GM12878 (cell line): ENCODE results near the gene CEP131. TPM values are rescaled to one million over a fixed set of nuclear protein-coding genes. Genes with fewer than 3 reads are reported as not detected.

Source experiments
- ATAC-seq: fragments of 200-7000 bp; cut with Tn5 transposase; 3 replicates; pipeline ENCODE4 v1.9.1; 2020; ENCODE audit warnings: mild to moderate bottlenecking, moderate library complexity
- BruUV-seq: library from RNA; stranded (reverse); fragments of 400-500 nt; replicated peaks from 2 replicates; lab custom pipeline; 2021; lab: Mats Ljungman, UMichigan
- CTCF ChIA-PET: fragments of 300-600 bp; sonication (Branson Sonifier 250); formaldehyde crosslinking; extraction: SDS; loops from one replicate; lab custom pipeline; 2021; ENCODE audit warnings: inconsistent platforms; lab: Yijun Ruan, JAX
- POLR2A ChIA-PET: fragments of 350-600 bp; formaldehyde crosslinking; extraction: SDS; loops from one replicate; lab custom pipeline; 2021; ENCODE audit warnings: inconsistent platforms; lab: Charles Lee
- RAD21 ChIA-PET: fragments of 300-600 bp; sonication (Branson Sonifier 250); formaldehyde crosslinking; loops from one replicate; lab custom pipeline; 2023; ENCODE audit warnings: antibody characterized with exemption; ENCODE audit not compliant: unreplicated experiment; lab: Charles Lee
- SMC1A ChIA-PET: fragments of 300-600 bp; sonication (Branson Sonifier 250); formaldehyde crosslinking; loops from one replicate; lab custom pipeline; 2023; ENCODE audit not compliant: unreplicated experiment, uncharacterized antibody; lab: Charles Lee
- DNase-seq: peaks from one replicate; pipeline ENCODE4 v3.0.0-alpha.2; 2011; ENCODE audit warnings: low read depth, low spot score
- FAIRE-seq: peaks from 3 replicates; lab custom pipeline; 2011; peaks lifted over from hg19 to GRCh38; lab: Jason Lieb, UNC
- H2AFZ ChIP-seq: 2 replicates; pipeline ENCODE4 v1.6.0; 2011; ENCODE audit warnings: low read depth, low read length, control low read depth; ENCODE audit not compliant: control insufficient read depth
- H3K27ac ChIP-seq: 2 replicates; pipeline ENCODE4 v1.5.1; 2011; ENCODE audit warnings: control low read depth; ENCODE audit not compliant: control insufficient read depth, insufficient read depth
- H3K27me3 ChIP-seq, 2 experiments: replicated peaks in 1 of 2; 2 replicates each; pipeline versions ENCODE4 v1.6.0 to v1.6.1; 2011; ENCODE audit warnings: low read length in 1 of 2; ENCODE audit not compliant: control insufficient read depth in 2 of 2, insufficient read depth in 2 of 2
- H3K36me3 ChIP-seq, 2 experiments: 2 replicates each; pipeline ENCODE4 v1.5.1; 2011; ENCODE audit warnings: low read length in 1 of 2; ENCODE audit not compliant: control insufficient read depth in 2 of 2, insufficient read depth in 2 of 2
- H3K4me1 ChIP-seq: 2 replicates; pipeline ENCODE4 v1.6.1; 2011; ENCODE audit warnings: mild to moderate bottlenecking, low read length, moderate library complexity, mixed read lengths; ENCODE audit not compliant: control insufficient read depth, insufficient read depth
- H3K4me2 ChIP-seq: 2 replicates; pipeline ENCODE4 v1.6.0; 2011; ENCODE audit warnings: control low read depth; ENCODE audit not compliant: control insufficient read depth, insufficient read depth
- H3K4me3 ChIP-seq: fragments of 200-600 bp; sonication (generic); 2 replicates; pipeline ENCODE4 v1.5.1; 2016
- H3K79me2 ChIP-seq: 2 replicates; pipeline ENCODE4 v1.6.0; 2011; ENCODE audit warnings: low read length; ENCODE audit not compliant: control insufficient read depth, insufficient read depth
- H3K9ac ChIP-seq: 2 replicates; pipeline ENCODE4 v1.8.0; 2011; ENCODE audit warnings: low read length, control low read depth, mixed read lengths; ENCODE audit not compliant: control insufficient read depth, insufficient read depth
- H3K9me3 ChIP-seq: replicated peaks from 3 replicates; pipeline ENCODE4 v1.5.1; 2011; ENCODE audit warnings: mild to moderate bottlenecking, low read length; ENCODE audit not compliant: control insufficient read depth, insufficient read depth
- H4K20me1 ChIP-seq: 2 replicates; pipeline ENCODE4 v1.6.0; 2011; ENCODE audit not compliant: control insufficient read depth, insufficient read depth
- CHD2 ChIP-seq: IDR thresholded peaks from 2 replicates; pipeline ENCODE4 v1.6.1; 2011; ENCODE audit warnings: low read depth, low read length, improper control_type of control experiment, borderline replicate concordance
- JUND ChIP-seq: IDR thresholded peaks from 2 replicates; pipeline ENCODE4 v1.6.1; 2012; ENCODE audit warnings: low read depth, mild to moderate bottlenecking, low read length, improper control_type of control experiment, moderate library complexity
- SREBF2 ChIP-seq: IDR thresholded peaks from 2 replicates; pipeline ENCODE4 v1.6.1; 2012; ENCODE audit warnings: mild to moderate bottlenecking, low read length
- STAT3 ChIP-seq: IDR thresholded peaks from 2 replicates; pipeline ENCODE4 v1.6.1; 2011; ENCODE audit warnings: low read depth, low read length, improper control_type of control experiment
- TCF3 ChIP-seq: IDR thresholded peaks from 2 replicates; pipeline ENCODE4 v1.6.1; 2012; ENCODE audit warnings: low read depth, mild to moderate bottlenecking, low read length, borderline replicate concordance; ENCODE audit not compliant: insufficient read depth
- WGBS: methylation state at CpG from one replicate; pipeline ENCODE4 v1.1.6; 2016; ENCODE audit warnings: low lambda C conversion rate; ENCODE audit not compliant: insufficient replicate concordance, insufficient coverage; ENCODE audit errors: missing lambda C conversion rate; 5-methylcytosine and 5-hydroxymethylcytosine counted together
- in situ Hi-C: fragments of 300-500 bp; cut with MboI; formaldehyde crosslinking; loops from 9 replicates; pipeline ENCODE4 v1.14.3; 2018; ENCODE audit warnings: mixed read lengths
- intact Hi-C: fragments of 100-400 bp; cut with micrococcal nuclease; formaldehyde crosslinking; loops from one replicate; pipeline ENCODE4 v1.14.2; 2022; ENCODE audit not compliant: unreplicated experiment
- polyA plus RNA-seq, 11 experiments: library from polyadenylated mRNA; depleted of rRNA in 4 of 11; unstranded in 6 of 11; stranded (reverse) in 5 of 11; fragments of >200 nt; fragmentation: Nextera tagmentation in 4 of 11; fragmentation: Illumina TruSeq in 1 of 11; extraction: Ambion mirVana in 4 of 11; extraction: Trizol in 1 of 11; gene quantifications; 1 replicate in 1 of 11; 2 replicates in 10 of 11; pipeline versions ENCODE4 v1.2.1 to v1.2.3, GENCODE V29; 2011 to 2016; ENCODE audit warnings: inconsistent platforms in 2 of 11, missing spikeins in 2 of 11, low read depth in 1 of 11
- total RNA-seq, 4 experiments: library from RNA; depleted of rRNA in 3 of 4; stranded (reverse); fragments of >200 nt in 3 of 4; fragmentation: Illumina TruSeq in 1 of 4; extraction: Trizol in 1 of 4; gene quantifications; 2 replicates each; pipeline versions ENCODE4 v1.2.1 to v1.2.3, GENCODE V29; 2013 to 2021
- TF ChIP-seq, protein P1 (sequence below): IDR thresholded peaks from 2 replicates; pipeline ENCODE4 v1.6.1; 2011; ENCODE audit warnings: borderline replicate concordance, low read depth, mild to moderate bottlenecking, moderate library complexity, low read length; ENCODE audit not compliant: insufficient read depth, poor library complexity, severe bottlenecking
- TF ChIP-seq, protein P2 (sequence below): fragments of 450-650 bp; formaldehyde crosslinking; IDR thresholded peaks from 2 replicates; pipeline ENCODE4 v1.4.0; 2020; ENCODE audit warnings: mild to moderate bottlenecking, moderate library complexity
- TF ChIP-seq, protein P3 (sequence below): fragments of 150-350 bp; IDR thresholded peaks from 2 replicates; pipeline ENCODE4 v1.6.1; 2014; ENCODE audit warnings: mild to moderate bottlenecking, low read depth, low read length
- TF ChIP-seq, protein P4 (sequence below): fragments of 450-650 bp; IDR thresholded peaks from 2 replicates; pipeline ENCODE4 v1.6.1; 2016; ENCODE audit warnings: mild to moderate bottlenecking, moderate library complexity, borderline replicate concordance

CEP131 gene
- total and polyA plus RNA-seq, 10 of the 15 experiments (the other 5 are each of a cell fraction or from before 2014, with no cell fraction given), result 0.05 to 17.3 (median 6.7) TPM

DNA sequence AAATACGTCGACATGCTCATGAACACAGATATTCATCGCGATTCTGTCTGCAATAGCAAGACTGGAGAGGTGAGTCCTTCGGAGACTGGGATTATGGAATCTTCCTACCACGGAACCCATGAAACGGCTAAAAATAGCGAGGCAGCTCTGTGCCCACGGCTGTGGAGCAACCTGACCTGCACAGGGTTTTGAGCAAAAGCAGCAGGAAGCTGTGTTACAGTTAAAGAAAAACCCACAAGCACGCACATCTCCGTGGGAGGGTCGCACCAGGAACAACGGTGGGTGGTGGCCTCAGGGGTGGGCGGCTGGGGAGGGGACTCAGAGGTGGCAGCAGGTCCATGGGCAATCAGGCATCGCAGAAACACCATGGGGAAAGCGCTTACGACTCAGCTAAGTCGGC lies 47.5 kb upstream of the CEP131 start:
- TF ChIP-seq, protein P1, sequence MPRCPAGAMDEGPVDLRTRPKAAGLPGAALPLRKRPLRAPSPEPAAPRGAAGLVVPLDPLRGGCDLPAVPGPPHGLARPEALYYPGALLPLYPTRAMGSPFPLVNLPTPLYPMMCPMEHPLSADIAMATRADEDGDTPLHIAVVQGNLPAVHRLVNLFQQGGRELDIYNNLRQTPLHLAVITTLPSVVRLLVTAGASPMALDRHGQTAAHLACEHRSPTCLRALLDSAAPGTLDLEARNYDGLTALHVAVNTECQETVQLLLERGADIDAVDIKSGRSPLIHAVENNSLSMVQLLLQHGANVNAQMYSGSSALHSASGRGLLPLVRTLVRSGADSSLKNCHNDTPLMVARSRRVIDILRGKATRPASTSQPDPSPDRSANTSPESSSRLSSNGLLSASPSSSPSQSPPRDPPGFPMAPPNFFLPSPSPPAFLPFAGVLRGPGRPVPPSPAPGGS, result no peak
- TF ChIP-seq JUND (no peak), CHD2 (no peak), TCF3 (no peak), STAT3 (no peak), SREBF2 (no peak)
- TF ChIP-seq, protein P2, sequence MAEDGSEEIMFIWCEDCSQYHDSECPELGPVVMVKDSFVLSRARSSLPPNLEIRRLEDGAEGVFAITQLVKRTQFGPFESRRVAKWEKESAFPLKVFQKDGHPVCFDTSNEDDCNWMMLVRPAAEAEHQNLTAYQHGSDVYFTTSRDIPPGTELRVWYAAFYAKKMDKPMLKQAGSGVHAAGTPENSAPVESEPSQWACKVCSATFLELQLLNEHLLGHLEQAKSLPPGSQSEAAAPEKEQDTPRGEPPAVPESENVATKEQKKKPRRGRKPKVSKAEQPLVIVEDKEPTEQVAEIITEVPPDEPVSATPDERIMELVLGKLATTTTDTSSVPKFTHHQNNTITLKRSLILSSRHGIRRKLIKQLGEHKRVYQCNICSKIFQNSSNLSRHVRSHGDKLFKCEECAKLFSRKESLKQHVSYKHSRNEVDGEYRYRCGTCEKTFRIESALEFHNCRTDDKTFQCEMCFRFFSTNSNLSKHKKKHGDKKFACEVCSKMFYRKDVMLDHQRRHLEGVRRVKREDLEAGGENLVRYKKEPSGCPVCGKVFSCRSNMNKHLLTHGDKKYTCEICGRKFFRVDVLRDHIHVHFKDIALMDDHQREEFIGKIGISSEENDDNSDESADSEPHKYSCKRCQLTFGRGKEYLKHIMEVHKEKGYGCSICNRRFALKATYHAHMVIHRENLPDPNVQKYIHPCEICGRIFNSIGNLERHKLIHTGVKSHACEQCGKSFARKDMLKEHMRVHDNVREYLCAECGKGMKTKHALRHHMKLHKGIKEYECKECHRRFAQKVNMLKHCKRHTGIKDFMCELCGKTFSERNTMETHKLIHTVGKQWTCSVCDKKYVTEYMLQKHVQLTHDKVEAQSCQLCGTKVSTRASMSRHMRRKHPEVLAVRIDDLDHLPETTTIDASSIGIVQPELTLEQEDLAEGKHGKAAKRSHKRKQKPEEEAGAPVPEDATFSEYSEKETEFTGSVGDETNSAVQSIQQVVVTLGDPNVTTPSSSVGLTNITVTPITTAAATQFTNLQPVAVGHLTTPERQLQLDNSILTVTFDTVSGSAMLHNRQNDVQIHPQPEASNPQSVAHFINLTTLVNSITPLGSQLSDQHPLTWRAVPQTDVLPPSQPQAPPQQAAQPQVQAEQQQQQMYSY (CRISPR knock-in tag), result no peak
- TF ChIP-seq, protein P3, sequence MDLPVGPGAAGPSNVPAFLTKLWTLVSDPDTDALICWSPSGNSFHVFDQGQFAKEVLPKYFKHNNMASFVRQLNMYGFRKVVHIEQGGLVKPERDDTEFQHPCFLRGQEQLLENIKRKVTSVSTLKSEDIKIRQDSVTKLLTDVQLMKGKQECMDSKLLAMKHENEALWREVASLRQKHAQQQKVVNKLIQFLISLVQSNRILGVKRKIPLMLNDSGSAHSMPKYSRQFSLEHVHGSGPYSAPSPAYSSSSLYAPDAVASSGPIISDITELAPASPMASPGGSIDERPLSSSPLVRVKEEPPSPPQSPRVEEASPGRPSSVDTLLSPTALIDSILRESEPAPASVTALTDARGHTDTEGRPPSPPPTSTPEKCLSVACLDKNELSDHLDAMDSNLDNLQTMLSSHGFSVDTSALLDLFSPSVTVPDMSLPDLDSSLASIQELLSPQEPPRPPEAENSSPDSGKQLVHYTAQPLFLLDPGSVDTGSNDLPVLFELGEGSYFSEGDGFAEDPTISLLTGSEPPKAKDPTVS, result no peak
- TF ChIP-seq, protein P4, sequence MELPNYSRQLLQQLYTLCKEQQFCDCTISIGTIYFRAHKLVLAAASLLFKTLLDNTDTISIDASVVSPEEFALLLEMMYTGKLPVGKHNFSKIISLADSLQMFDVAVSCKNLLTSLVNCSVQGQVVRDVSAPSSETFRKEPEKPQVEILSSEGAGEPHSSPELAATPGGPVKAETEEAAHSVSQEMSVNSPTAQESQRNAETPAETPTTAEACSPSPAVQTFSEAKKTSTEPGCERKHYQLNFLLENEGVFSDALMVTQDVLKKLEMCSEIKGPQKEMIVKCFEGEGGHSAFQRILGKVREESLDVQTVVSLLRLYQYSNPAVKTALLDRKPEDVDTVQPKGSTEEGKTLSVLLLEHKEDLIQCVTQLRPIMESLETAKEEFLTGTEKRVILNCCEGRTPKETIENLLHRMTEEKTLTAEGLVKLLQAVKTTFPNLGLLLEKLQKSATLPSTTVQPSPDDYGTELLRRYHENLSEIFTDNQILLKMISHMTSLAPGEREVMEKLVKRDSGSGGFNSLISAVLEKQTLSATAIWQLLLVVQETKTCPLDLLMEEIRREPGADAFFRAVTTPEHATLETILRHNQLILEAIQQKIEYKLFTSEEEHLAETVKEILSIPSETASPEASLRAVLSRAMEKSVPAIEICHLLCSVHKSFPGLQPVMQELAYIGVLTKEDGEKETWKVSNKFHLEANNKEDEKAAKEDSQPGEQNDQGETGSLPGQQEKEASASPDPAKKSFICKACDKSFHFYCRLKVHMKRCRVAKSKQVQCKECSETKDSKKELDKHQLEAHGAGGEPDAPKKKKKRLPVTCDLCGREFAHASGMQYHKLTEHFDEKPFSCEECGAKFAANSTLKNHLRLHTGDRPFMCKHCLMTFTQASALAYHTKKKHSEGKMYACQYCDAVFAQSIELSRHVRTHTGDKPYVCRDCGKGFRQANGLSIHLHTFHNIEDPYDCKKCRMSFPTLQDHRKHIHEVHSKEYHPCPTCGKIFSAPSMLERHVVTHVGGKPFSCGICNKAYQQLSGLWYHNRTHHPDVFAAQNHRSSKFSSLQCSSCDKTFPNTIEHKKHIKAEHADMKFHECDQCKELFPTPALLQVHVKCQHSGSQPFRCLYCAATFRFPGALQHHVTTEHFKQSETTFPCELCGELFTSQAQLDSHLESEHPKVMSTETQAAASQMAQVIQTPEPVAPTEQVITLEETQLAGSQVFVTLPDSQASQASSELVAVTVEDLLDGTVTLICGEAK, result no peak
- RAD21 ChIA-PET, result no interaction called here
- 78% methylated on average over 18 of the region's 18 CpGs for WGBS
- POLR2A ChIA-PET, result no interaction called here
- intact Hi-C loops, result no loop called here
- Histone ChIP-seq H3K4me1 (no peaks in the 10 kb centered on the region), H2AFZ (no peak overlapping the region), H3K4me2 (no peak overlapping the region), H3K79me2 (no peaks in the 10 kb centered on the region), H4K20me1 (no peaks in the 10 kb centered on the region), H3K4me3 (no peak overlapping the region), H3K9me3 (no peaks in the 10 kb centered on the region), H3K36me3 (peaks cover 8 to 13% of the 10 kb centered on the region in 2 experiments), H3K27me3 (no peaks in the 10 kb centered on the region), H3K27ac (no peak overlapping the region), H3K9ac (no peak overlapping the region)
- SMC1A ChIA-PET, result no interaction called here
- DNase-seq, result no peak
- FAIRE-seq, result no peak
- no peak for ATAC-seq
- no TSS peak for BruUV-seq
- CTCF ChIA-PET, result no interaction called here
- in situ Hi-C loops, result no loop called here
